ENCODE data around the gene TBC1D7.

DNA sequence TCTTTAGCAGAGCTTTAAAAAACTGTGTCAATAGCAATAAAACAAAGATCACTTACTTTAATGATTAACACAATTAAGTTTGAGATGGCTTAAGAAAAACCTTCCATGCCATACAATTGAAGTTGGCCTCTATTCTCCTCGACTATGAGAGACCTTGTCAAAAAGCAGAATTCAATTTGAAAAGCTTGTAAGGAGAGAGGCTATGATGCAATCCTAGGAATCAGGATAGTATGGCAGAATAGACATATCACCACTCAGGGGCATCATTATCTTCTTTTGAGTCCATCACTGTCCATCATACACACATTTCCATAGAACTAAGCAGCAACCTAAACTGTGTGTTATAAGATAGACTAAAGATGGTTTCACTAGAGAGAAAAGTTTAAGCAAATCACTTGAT is 17.2 kb downstream of the TBC1D7 start:
- TF ChIP-seq, protein P1, sequence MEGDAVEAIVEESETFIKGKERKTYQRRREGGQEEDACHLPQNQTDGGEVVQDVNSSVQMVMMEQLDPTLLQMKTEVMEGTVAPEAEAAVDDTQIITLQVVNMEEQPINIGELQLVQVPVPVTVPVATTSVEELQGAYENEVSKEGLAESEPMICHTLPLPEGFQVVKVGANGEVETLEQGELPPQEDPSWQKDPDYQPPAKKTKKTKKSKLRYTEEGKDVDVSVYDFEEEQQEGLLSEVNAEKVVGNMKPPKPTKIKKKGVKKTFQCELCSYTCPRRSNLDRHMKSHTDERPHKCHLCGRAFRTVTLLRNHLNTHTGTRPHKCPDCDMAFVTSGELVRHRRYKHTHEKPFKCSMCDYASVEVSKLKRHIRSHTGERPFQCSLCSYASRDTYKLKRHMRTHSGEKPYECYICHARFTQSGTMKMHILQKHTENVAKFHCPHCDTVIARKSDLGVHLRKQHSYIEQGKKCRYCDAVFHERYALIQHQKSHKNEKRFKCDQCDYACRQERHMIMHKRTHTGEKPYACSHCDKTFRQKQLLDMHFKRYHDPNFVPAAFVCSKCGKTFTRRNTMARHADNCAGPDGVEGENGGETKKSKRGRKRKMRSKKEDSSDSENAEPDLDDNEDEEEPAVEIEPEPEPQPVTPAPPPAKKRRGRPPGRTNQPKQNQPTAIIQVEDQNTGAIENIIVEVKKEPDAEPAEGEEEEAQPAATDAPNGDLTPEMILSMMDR (IDR thresholded peaks at IDR 0.05 in 8 of 11, conservative IDR thresholded peaks at IDR 0.05 in 3 of 11): no peak
- no peak for TF ChIP-seq POLR2AphosphoS5 (IDR thresholded peaks at IDR 0.05)
